HepG2 (cell line): ENCODE measurements around the gene KLHL17. TPM values are rescaled to one million over a fixed set of nuclear protein-coding genes. Genes with fewer than 3 reads are reported as not detected.

ENCODE experiments used
- ARID5B ChIP-seq: IDR thresholded peaks from 2 replicates; pipeline ENCODE4 v1.4.0; 2020; ENCODE audit warnings: mild to moderate bottlenecking, missing genetic modification reagents
- EP300 ChIP-seq, 3 experiments: sonication (generic) in 1 of 3; formaldehyde crosslinking in 1 of 3; IDR thresholded peaks; 2 replicates each; pipeline versions ENCODE4 v1.5.1 to v1.6.1; 2011 to 2020; ENCODE audit warnings: low read depth in 2 of 3, low read length in 2 of 3, borderline replicate concordance in 1 of 3, improper control_type of control experiment in 1 of 3, mild to moderate bottlenecking in 1 of 3, missing genetic modification reagents in 1 of 3, moderate library complexity in 1 of 3
- FOXP4 ChIP-seq: sonication (generic); formaldehyde crosslinking; IDR thresholded peaks from 2 replicates; pipeline ENCODE4 v1.4.0; 2020; ENCODE audit warnings: missing genetic modification reagents
- GATAD2A ChIP-seq: IDR thresholded peaks from 2 replicates; pipeline ENCODE4 v1.6.1; 2016
- HDAC2 ChIP-seq: sonication (generic); formaldehyde crosslinking; IDR thresholded peaks from 2 replicates; pipeline ENCODE4 v1.4.0; 2020; ENCODE audit warnings: missing genetic modification reagents
- HMG20B ChIP-seq: conservative IDR thresholded peaks from 2 replicates; pipeline ENCODE4 v1.6.1; 2016; ENCODE audit warnings: missing genetic modification reagents, missing compliant biosample characterization
- MAZ ChIP-seq, 2 experiments: sonication (generic) in 1 of 2; formaldehyde crosslinking in 1 of 2; IDR thresholded peaks; 2 replicates each; pipeline versions ENCODE4 v1.5.0 to v1.6.1; 2012 to 2020; ENCODE audit warnings: low read depth in 2 of 2, mild to moderate bottlenecking in 2 of 2, borderline replicate concordance in 1 of 2, improper control_type of control experiment in 1 of 2, low read length in 1 of 2, missing genetic modification reagents in 1 of 2, moderate library complexity in 1 of 2
- NRL ChIP-seq: sonication (generic); formaldehyde crosslinking; IDR thresholded peaks from 2 replicates; pipeline ENCODE4 v1.5.0; 2020; ENCODE audit warnings: missing genetic modification reagents, mild to moderate bottlenecking, moderate library complexity, borderline replicate concordance
- PHF21A ChIP-seq: sonication (generic); formaldehyde crosslinking; IDR thresholded peaks from 2 replicates; pipeline ENCODE4 v1.5.0; 2020; ENCODE audit warnings: mild to moderate bottlenecking, missing genetic modification reagents
- SKI ChIP-seq: fragments of 450-650 bp; IDR thresholded peaks from one replicate; pipeline ENCODE4 v1.6.1; 2018; ENCODE audit warnings: mild to moderate bottlenecking; ENCODE audit not compliant: partially characterized antibody
- THAP11 ChIP-seq: IDR thresholded peaks from 2 replicates; pipeline ENCODE4 v1.6.1; 2016; ENCODE audit warnings: missing biosample characterization, missing genetic modification reagents
- ZGPAT ChIP-seq: IDR thresholded peaks from 2 replicates; pipeline ENCODE4 v1.6.1; 2016; ENCODE audit warnings: mild to moderate bottlenecking
- ZMYM3 ChIP-seq: sonication (generic); formaldehyde crosslinking; IDR thresholded peaks from 2 replicates; pipeline ENCODE4 v1.5.1; 2020; ENCODE audit warnings: mild to moderate bottlenecking, missing genetic modification reagents
- ZNF205 ChIP-seq: IDR thresholded peaks from 2 replicates; pipeline ENCODE4 v1.6.1; 2018; ENCODE audit warnings: missing biosample characterization, missing genetic modification reagents
- ZNF234 ChIP-seq: sonication (generic); formaldehyde crosslinking; conservative IDR thresholded peaks from 2 replicates; pipeline ENCODE4 v1.5.1; 2020; ENCODE audit warnings: mild to moderate bottlenecking, missing genetic modification reagents
- ZNF564 ChIP-seq: sonication (generic); formaldehyde crosslinking; IDR thresholded peaks from 2 replicates; pipeline ENCODE4 v1.8.1; 2023; ENCODE audit warnings: mild to moderate bottlenecking, missing genetic modification reagents
- ZNF770 ChIP-seq: sonication (generic); formaldehyde crosslinking; IDR thresholded peaks from 2 replicates; pipeline ENCODE4 v1.5.0; 2020; ENCODE audit warnings: mild to moderate bottlenecking, missing genetic modification reagents
- ZNF772 ChIP-seq: sonication (generic); formaldehyde crosslinking; IDR thresholded peaks from 2 replicates; pipeline ENCODE4 v1.5.0; 2020; ENCODE audit warnings: mild to moderate bottlenecking, missing genetic modification reagents
- polyA plus RNA-seq, 8 experiments: library from polyadenylated mRNA; depleted of rRNA in 3 of 8; stranded (reverse) in 7 of 8; unstranded in 1 of 8; fragments of >200 nt; fragmentation: Illumina TruSeq in 4 of 8; extraction: Trizol in 4 of 8; gene quantifications; 2 replicates each; pipeline versions ENCODE4 v1.2.1 to v1.2.3, GENCODE V29; 2011 to 2016; ENCODE audit warnings: low read depth in 4 of 8, missing spikeins in 1 of 8, mixed read lengths in 1 of 8; ENCODE audit not compliant: insufficient read depth in 1 of 8
- total RNA-seq, 5 experiments: library from RNA; depleted of rRNA; stranded (reverse); fragments of >200 nt; fragmentation: Illumina TruSeq; extraction: Trizol; gene quantifications; 2 replicates each; pipeline ENCODE4 v1.2.3, GENCODE V29; 2016; ENCODE audit warnings: low read depth in 1 of 5

KLHL17 gene
- total and polyA plus RNA-seq, 2 of the 13 experiments (the other 11 are each of a cell fraction or from before 2014, with no cell fraction given), result 9.3 to 24.7 TPM

- TF ChIP-seq FOXP4 (CRISPR knock-in tag) (peak; percentile 42; the same call in 1 of the 2 replicates), NRL (CRISPR knock-in tag) (no peak), ZMYM3 (CRISPR knock-in tag) (peak; percentile 23; the same call in 1 of the 2 replicates), PHF21A (CRISPR knock-in tag) (peak; percentile 62), ZGPAT (0 out of 2 replicates have a peak, but pooled peaks have one; percentile 29), THAP11 (0 out of 2 replicates have a peak, but pooled peaks have one; percentile 21), ZNF205 (CRISPR knock-in tag) (0 out of 2 replicates have a peak, but pooled peaks have one; percentile 18), GATAD2A (CRISPR knock-in tag) (0 out of 2 replicates have a peak, but pooled peaks have one; percentile 30), EP300 (IDR thresholded peaks at IDR 0.05; ENCODE audit: low read depth in 2 of 2, low read length in 2 of 2) (peak in 1 of 2 experiments; percentile 43; a peak in 1 of 4 replicates), EP300 (CRISPR knock-in tag; IDR thresholded peaks at IDR 0.05; ENCODE audit: borderline replicate concordance) (no peak), MAZ (IDR thresholded peaks at IDR 0.05; ENCODE audit: borderline replicate concordance, low read depth, low read length) (peak; percentile 67; the same call in 1 of the 2 replicates), MAZ (CRISPR knock-in tag; IDR thresholded peaks at IDR 0.05; ENCODE audit: low read depth) (no peak; the same call in none of the 2 replicates), HDAC2 (CRISPR knock-in tag) (0 out of 2 replicates have a peak, but pooled peaks have one; percentile 21), SKI (peak; percentile 88), ZNF234 (CRISPR knock-in tag) (no peak), ARID5B (CRISPR knock-in tag) (0 out of 2 replicates have a peak, but pooled peaks have one; percentile 8), ZNF770 (CRISPR knock-in tag) (peak; percentile 78; the same call in 1 of the 2 replicates), HMG20B (CRISPR knock-in tag) (peak; percentile 64; the same call in 1 of the 2 replicates), ZNF564 (CRISPR knock-in tag) (no peak), ZNF772 (CRISPR knock-in tag) (peak; percentile 41; the same call in 1 of the 2 replicates)
Measured at GRCh38 chr1:921011-921837, 39.2 kb upstream of the KLHL17 start (continued).
